Measurements from ENCODE around the gene HPCAL4. TPM values are rescaled to one million over a fixed set of nuclear protein-coding genes. Genes with fewer than 3 reads are reported as not detected.

Gene HPCAL4
- total RNA-seq, 4 donors from 2014 or later, result 0.13 to 0.33 TPM; not detected in 2

DNA sequence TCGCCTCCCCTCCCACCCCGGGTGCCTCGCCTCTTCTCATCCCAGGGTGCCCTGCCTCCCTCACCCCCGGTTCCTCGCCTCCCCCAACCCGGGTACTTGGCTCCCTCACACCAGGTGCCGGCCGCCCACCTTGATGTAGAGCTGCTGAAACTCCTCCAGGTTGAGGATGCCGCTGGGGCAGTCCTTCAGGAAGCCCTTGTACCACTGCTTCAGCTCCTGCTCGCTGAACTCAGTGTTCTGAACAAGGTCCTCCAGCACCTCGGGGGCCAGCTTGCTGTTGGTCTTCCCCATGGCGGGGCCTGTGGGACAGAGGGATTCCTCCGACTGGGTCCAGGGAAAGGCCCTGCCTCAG is 6.9 kb downstream of the HPCAL4 start:
- no peak overlapping the region for H3K4me3 ChIP-seq
- TF ChIP-seq POLR2A (IDR thresholded peaks at IDR 0.05; ENCODE audit: low read depth), result no peak
- TF ChIP-seq CTCF (IDR thresholded peaks at IDR 0.05), result no peak
- TF ChIP-seq POLR2AphosphoS5 (IDR thresholded peaks at IDR 0.05), result no peak
- no peak for TF ChIP-seq EP300 (IDR thresholded peaks at IDR 0.05)
- no peak overlapping the region for H3K27ac ChIP-seq (replicated peaks in 1 of 4)
- H3K36me3 ChIP-seq, result no peaks in the 10 kb centered on the region
- no peaks in the 10 kb centered on the region for H3K4me1 ChIP-seq
- no peaks in the 10 kb centered on the region for H3K9me3 ChIP-seq
- intact Hi-C loops (cut with DNase I), result no loop called here
- no peak for DNase-seq (ENCODE audit: extremely low spot score)
- WGBS, result 84% methylated on average over 4 of the region's 13 CpGs
- H3K27me3 ChIP-seq, result peaks cover 0 to 83% (median 6%) of the 10 kb centered on the region in 4 donors

DNA sequence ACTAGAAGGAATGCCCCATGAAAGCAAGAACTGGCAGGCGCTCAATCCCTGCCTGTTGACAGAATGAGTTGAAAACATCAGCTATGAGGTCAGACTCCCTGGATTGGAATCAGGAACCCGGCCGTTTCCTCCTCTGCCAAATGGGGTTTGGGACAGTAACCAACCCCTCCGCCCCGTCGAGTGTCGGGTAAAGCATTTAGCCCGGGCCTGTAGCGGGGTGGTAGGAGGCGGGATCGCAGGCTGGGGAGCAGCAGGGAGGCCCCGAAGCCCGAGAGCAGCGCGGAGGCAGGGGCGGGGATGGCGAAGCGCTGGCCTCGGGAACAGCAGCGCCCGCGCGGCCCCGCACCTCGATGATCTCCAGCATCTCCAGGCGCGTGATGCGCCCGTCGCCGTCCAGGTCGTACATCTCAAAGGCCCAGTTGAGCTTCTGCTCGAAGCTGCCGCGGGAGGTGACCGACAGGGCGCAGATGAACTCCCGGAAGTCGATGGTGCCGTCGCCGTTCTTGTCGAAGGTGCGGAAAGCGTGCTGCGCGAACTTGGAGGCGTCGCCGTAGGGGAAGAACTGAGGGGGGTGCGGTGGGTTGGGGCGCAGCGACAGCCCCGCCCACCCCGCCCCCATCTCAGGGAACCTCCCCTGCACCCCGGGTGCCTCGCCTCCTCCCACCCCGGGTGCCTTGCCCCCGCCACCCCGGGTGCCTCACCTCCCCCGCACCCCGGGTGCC is 7.5 kb downstream of the HPCAL4 start:
- no peak overlapping the region for H3K27ac ChIP-seq (replicated peaks in 1 of 4)
- H3K9me3 ChIP-seq, result no peaks in the 10 kb centered on the region
- no peaks in the 10 kb centered on the region for H3K36me3 ChIP-seq
- no peaks in the 10 kb centered on the region for H3K4me1 ChIP-seq
- WGBS, result 57% methylated on average over 15 of the region's 62 CpGs
- peaks cover 0 to 77% (median 5%) of the 10 kb centered on the region in 4 donors for H3K27me3 ChIP-seq
- intact Hi-C loops (cut with DNase I), result no loop called here
- no peak for DNase-seq (ENCODE audit: extremely low spot score)
- peak overlapping the region in 2 of 4 donors; percentile 24 to 30 for H3K4me3 ChIP-seq
- TF ChIP-seq POLR2AphosphoS5 (IDR thresholded peaks at IDR 0.05) (no peak), EP300 (IDR thresholded peaks at IDR 0.05) (no peak), POLR2A (IDR thresholded peaks at IDR 0.05; ENCODE audit: low read depth) (no peak), CTCF (IDR thresholded peaks at IDR 0.05) (no peak)

DNA sequence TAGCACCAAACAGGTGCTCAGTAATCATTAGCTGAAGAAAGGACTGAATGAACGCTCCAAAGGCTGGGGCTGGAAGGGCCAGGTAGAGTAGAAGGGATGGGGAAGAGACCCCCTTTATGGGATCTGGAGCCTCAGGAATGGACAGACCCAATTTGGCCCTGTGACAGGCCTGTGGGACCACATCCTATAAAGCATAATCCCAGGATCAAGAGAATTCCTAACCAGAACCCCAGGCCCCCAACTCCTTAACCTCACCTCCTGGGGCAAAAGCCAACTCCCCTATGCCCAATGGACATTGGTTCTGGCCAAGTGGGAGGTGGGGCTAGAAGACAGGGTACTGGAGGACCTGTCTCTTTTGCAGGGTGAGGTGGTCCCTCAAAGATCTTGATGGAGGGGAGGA is 9.2 kb downstream of the HPCAL4 start:
- 100% methylated on average over 1 of the region's 1 CpG for WGBS
- Histone ChIP-seq H3K4me3 (no peak overlapping the region), H3K27me3 (peaks cover 0 to 60% (median 5%) of the 10 kb centered on the region in 4 donors), H3K27ac (replicated peaks in 1 of 4) (no peak overlapping the region), H3K4me1 (no peaks in the 10 kb centered on the region), H3K9me3 (no peaks in the 10 kb centered on the region), H3K36me3 (no peaks in the 10 kb centered on the region)
- intact Hi-C loops (cut with DNase I), result no loop called here
- TF ChIP-seq EP300 (IDR thresholded peaks at IDR 0.05), result no peak
- TF ChIP-seq POLR2AphosphoS5 (IDR thresholded peaks at IDR 0.05), result no peak
- no peak for TF ChIP-seq POLR2A (IDR thresholded peaks at IDR 0.05; ENCODE audit: low read depth)
- no peak for TF ChIP-seq CTCF (IDR thresholded peaks at IDR 0.05)
- no peak for DNase-seq (ENCODE audit: extremely low spot score)

DNA sequence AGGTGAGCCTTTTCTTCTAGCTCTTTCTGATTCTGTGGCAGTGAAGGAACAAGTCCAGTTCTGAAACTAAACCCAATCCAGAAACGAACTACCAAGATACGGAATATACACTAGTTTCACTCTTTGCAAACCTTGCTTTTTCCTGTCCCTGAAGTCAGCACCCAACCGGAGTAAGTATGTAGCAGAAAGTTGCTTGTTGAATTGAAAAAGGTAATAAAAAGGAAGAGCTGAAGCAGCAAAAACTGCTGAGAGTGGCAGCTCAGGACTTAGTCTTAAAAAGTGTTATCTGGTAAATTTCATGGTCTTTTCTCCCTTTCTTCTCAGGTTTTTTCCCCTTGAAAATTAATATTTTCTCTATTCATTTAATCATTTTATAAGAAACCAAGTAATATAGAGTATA is 9.9 kb downstream of the HPCAL4 start:
- TF ChIP-seq POLR2A (IDR thresholded peaks at IDR 0.05; ENCODE audit: low read depth) (no peak), CTCF (IDR thresholded peaks at IDR 0.05) (no peak), POLR2AphosphoS5 (IDR thresholded peaks at IDR 0.05) (no peak), EP300 (IDR thresholded peaks at IDR 0.05) (no peak)
- Histone ChIP-seq H3K36me3 (no peaks in the 10 kb centered on the region), H3K9me3 (no peaks in the 10 kb centered on the region), H3K27me3 (peaks cover 0 to 53% (median 5%) of the 10 kb centered on the region in 4 donors), H3K4me3 (no peak overlapping the region), H3K27ac (replicated peaks in 1 of 4) (no peak overlapping the region), H3K4me1 (no peaks in the 10 kb centered on the region)
- intact Hi-C loops (cut with DNase I), result no loop called here
- no peak for DNase-seq (ENCODE audit: extremely low spot score)
- 87% methylated on average over 3 of the region's 3 CpGs for WGBS

DNA sequence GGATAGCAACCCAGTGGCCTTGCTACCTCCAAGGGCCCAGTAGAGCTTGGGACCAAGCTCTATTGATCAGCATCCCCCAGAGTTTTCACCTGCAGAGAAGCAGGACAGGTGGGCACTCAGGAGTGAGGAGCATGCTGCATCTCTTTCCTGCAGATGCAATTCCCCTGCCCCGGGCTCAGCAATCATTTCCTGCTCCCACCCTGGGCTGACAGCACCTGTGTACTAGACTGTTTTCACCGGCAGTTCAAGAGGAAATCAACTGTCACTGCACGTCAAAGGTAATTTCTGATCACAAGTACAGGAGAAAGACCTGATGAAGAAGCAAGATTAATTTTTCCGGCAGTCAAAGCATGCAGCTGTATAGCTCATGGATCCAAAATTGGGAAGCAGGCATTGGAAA is 10.5 kb downstream of the HPCAL4 start:
- H3K27ac ChIP-seq (replicated peaks in 1 of 4), result no peak overlapping the region
- H3K9me3 ChIP-seq, result no peaks in the 10 kb centered on the region
- H3K4me3 ChIP-seq, result no peak overlapping the region
- DNase-seq (ENCODE audit: extremely low spot score), result no peak
- H3K36me3 ChIP-seq, result no peaks in the 10 kb centered on the region
- no peak for TF ChIP-seq POLR2AphosphoS5 (IDR thresholded peaks at IDR 0.05)
- TF ChIP-seq CTCF (IDR thresholded peaks at IDR 0.05), result no peak
- TF ChIP-seq POLR2A (IDR thresholded peaks at IDR 0.05; ENCODE audit: low read depth), result no peak
- intact Hi-C loops (cut with DNase I), result no loop called here
- H3K4me1 ChIP-seq, result no peaks in the 10 kb centered on the region
- peaks cover 0 to 50% (median 5%) of the 10 kb centered on the region in 4 donors for H3K27me3 ChIP-seq
- 65% methylated on average over 4 of the region's 4 CpGs for WGBS

Data from esophagus muscularis mucosa (tissue), 4 donors.